HFFc6 (cell line): ENCODE measurements around the gene TSFM. TPM values are rescaled to one million over a fixed set of nuclear protein-coding genes. Genes with fewer than 3 reads are reported as not detected.
"Not testable (repeated sequence)": the region's sequence is repeated elsewhere in the genome, so short reads cannot be mapped to it uniquely, and the experiment has no call there.

Experiments used
- DNase-seq: peaks from one replicate; pipeline ENCODE4 v3.0.0-alpha.2; 2018
- H3K27ac Mint-ChIP-seq: 2 replicates; pipeline ENCODE4 v1.8.0; 2020; ENCODE audit warnings: mild to moderate bottlenecking, mixed read lengths
- H3K27me3 Mint-ChIP-seq: 2 replicates; pipeline ENCODE4 v1.8.0; 2021; ENCODE audit warnings: mild to moderate bottlenecking, moderate library complexity, mixed read lengths; ENCODE audit not compliant: insufficient read depth
- H3K36me3 Mint-ChIP-seq: 2 replicates; pipeline ENCODE4 v1.8.0; 2021; ENCODE audit warnings: low read depth, mixed read lengths
- H3K4me1 Mint-ChIP-seq: 2 replicates; pipeline ENCODE4 v1.8.0; 2020; ENCODE audit warnings: low read depth, mixed read lengths
- H3K4me3 Mint-ChIP-seq: 2 replicates; pipeline ENCODE4 v1.8.0; 2020; ENCODE audit warnings: mild to moderate bottlenecking, moderate library complexity, mixed read lengths
- H3K9me3 Mint-ChIP-seq: 2 replicates; pipeline ENCODE4 v1.8.0; 2020; ENCODE audit warnings: mild to moderate bottlenecking, mixed read lengths
- total RNA-seq, 6 experiments: library from RNA; stranded (reverse); fragmentation: NEBNext Ultra II Directional; extraction: Animal tissue kit (Norgen Biotek cat#: 25700); gene quantifications; 2 replicates in 1 of 6; 3 replicates in 5 of 6; pipeline ENCODE4 v1.2.3, GENCODE V29; 2021
- TF ChIP-seq, protein P1 (sequence below): fragments of 200-600 bp; sonication (generic); IDR thresholded peaks from 2 replicates; pipeline ENCODE4 v1.5.0; 2021; ENCODE audit warnings: antibody characterized with exemption, mild to moderate bottlenecking

Gene TSFM
- total RNA-seq, 6 experiments from 2014 or later: 28.6 to 36.8 (median 33.7) TPM

GRCh38 chr12:57816855-57817151 is 34.2 kb downstream of the TSFM start:
- no peak for DNase-seq
- TF ChIP-seq, protein P1, sequence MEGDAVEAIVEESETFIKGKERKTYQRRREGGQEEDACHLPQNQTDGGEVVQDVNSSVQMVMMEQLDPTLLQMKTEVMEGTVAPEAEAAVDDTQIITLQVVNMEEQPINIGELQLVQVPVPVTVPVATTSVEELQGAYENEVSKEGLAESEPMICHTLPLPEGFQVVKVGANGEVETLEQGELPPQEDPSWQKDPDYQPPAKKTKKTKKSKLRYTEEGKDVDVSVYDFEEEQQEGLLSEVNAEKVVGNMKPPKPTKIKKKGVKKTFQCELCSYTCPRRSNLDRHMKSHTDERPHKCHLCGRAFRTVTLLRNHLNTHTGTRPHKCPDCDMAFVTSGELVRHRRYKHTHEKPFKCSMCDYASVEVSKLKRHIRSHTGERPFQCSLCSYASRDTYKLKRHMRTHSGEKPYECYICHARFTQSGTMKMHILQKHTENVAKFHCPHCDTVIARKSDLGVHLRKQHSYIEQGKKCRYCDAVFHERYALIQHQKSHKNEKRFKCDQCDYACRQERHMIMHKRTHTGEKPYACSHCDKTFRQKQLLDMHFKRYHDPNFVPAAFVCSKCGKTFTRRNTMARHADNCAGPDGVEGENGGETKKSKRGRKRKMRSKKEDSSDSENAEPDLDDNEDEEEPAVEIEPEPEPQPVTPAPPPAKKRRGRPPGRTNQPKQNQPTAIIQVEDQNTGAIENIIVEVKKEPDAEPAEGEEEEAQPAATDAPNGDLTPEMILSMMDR: no peak
- H3K4me3 Mint-ChIP-seq: no peak overlapping the region
- no peak overlapping the region for H3K27ac Mint-ChIP-seq
- no peaks in the 10 kb centered on the region; the same call in 1 of the 2 replicates for H3K36me3 Mint-ChIP-seq
- H3K27me3 Mint-ChIP-seq: no peaks in the 10 kb centered on the region; the same call in 1 of the 2 replicates
- no peaks in the 10 kb centered on the region for H3K9me3 Mint-ChIP-seq
- H3K4me1 Mint-ChIP-seq: peaks cover 19% of the 10 kb centered on the region

DNA sequence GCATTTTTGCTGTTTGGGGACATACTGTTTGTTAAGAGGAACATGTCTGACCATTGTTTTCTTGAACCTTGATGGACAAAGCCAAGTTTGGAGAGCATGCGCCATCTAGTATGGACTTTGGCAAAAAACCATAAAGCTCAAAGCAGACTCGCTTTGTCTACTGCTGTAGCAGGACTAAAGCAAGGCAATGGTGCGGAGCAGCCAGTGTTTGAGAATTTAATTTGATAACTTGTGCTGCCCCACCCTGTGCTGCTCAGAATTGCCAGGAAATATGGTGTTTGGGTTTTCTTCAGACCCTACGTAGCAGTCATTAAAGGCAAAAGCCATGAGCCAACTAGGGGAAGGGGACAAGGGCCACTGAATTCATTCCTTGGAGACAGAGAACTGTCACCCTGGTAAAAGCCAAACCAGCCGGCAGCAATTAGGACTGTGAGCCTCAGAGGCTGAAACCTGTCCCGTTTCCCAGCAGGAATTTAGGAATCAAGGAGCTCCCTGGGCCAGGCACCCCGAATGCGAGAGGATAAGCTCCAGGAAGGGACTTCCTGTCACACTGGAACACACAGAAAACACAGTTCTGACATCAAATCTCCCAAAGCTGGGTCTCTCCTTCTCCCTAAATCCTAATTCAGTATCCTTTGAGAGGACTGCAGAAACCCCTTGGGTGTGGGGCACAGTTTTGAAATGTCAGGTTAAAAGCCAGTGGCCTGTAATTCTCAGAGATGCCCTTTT is 34.8 kb downstream of the TSFM start:
- TF ChIP-seq, protein P1: no peak
- Mint-ChIP-seq H3K27me3 (no peaks in the 10 kb centered on the region; the same call in none of the 2 replicates), H3K27ac (no peak overlapping the region), H3K4me1 (peaks cover 19% of the 10 kb centered on the region), H3K9me3 (no peaks in the 10 kb centered on the region), H3K4me3 (no peak overlapping the region), H3K36me3 (peaks cover 4% of the 10 kb centered on the region; the same call in 1 of the 2 replicates)
- DNase-seq: no peak

GRCh38 chr12:57817990-57818331 is 35.4 kb downstream of the TSFM start:
- peaks cover 19% of the 10 kb centered on the region for H3K4me1 Mint-ChIP-seq
- not testable (repeated sequence) for H3K9me3 Mint-ChIP-seq, H3K27ac Mint-ChIP-seq, H3K36me3 Mint-ChIP-seq, DNase-seq, H3K4me3 Mint-ChIP-seq, H3K27me3 Mint-ChIP-seq

- peaks cover 19% of the 10 kb centered on the region for H3K4me1 Mint-ChIP-seq
- DNase-seq, H3K4me3 Mint-ChIP-seq, H3K9me3 Mint-ChIP-seq, H3K27ac Mint-ChIP-seq, H3K27me3 Mint-ChIP-seq: not testable (repeated sequence)
- H3K36me3 Mint-ChIP-seq: peaks cover 21% of the 10 kb centered on the region
Measured at GRCh38 chr12:57820119-57820518, 37.5 kb downstream of the TSFM start.

GRCh38 chr12:57821015-57821414 is 38.4 kb downstream of the TSFM start:
- peak overlapping the region; percentile 13; the same call in 1 of the 2 replicates for H3K27ac Mint-ChIP-seq
- DNase-seq, H3K27me3 Mint-ChIP-seq, H3K9me3 Mint-ChIP-seq, H3K4me3 Mint-ChIP-seq: not testable (repeated sequence)
- peaks cover 30% of the 10 kb centered on the region for H3K36me3 Mint-ChIP-seq
- H3K4me1 Mint-ChIP-seq: peaks cover 19% of the 10 kb centered on the region

DNA sequence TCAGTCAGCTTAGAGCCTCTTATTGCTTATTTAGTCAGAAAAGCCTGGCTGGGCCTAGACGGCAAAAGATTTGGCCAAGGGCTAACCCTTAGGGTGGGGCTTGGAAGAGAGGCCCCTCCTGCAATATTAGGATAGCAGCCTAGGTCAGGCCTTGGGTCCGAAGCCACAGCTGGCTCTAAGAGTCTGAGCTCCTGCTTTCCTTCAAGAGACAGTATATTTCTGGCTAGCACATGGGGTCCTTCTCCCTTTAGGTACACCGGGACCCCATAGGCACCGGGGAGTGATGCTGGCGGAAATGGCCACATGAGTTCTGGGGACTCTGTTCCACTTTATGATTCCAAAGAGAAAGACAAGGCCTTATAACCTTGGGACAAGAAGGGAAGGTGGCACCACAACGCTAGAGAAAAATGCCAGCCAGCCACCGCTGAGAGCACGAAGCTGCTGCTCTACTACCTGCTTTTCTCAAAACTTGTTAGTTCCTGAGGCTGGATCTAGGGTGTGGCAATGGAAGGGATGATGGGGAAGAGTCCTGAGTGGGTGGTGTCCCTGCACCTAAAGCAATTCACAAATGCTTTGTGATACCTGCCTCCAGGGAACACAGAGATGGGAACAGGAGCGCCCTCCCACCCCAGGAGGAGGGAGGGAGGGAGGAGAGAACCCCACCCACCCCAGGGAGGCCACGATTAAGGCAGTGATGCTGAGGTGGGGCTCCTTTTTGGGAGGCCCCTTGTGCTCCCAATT is 39.1 kb downstream of the TSFM start:
- no peak for DNase-seq
- peaks cover 14% of the 10 kb centered on the region for H3K4me1 Mint-ChIP-seq
- TF ChIP-seq, protein P1: no peak
- H3K27ac Mint-ChIP-seq: no peak overlapping the region
- H3K27me3 Mint-ChIP-seq: no peaks in the 10 kb centered on the region; the same call in none of the 2 replicates
- H3K4me3 Mint-ChIP-seq: no peak overlapping the region
- H3K9me3 Mint-ChIP-seq: no peaks in the 10 kb centered on the region
- peaks cover 33% of the 10 kb centered on the region for H3K36me3 Mint-ChIP-seq
